Non-pigmented ciliary epithelial cell (primary cell): ENCODE results near the gene NGEF.
"Not testable (repeated sequence)": the region's sequence is repeated elsewhere in the genome, so short reads cannot be mapped to it uniquely, and the experiment has no call there.

Experiments used
- DNase-seq: peaks from one replicate; pipeline ENCODE4 v3.0.0-alpha.2; 2010; ENCODE audit warnings: low read depth

The NGEF gene

DNA sequence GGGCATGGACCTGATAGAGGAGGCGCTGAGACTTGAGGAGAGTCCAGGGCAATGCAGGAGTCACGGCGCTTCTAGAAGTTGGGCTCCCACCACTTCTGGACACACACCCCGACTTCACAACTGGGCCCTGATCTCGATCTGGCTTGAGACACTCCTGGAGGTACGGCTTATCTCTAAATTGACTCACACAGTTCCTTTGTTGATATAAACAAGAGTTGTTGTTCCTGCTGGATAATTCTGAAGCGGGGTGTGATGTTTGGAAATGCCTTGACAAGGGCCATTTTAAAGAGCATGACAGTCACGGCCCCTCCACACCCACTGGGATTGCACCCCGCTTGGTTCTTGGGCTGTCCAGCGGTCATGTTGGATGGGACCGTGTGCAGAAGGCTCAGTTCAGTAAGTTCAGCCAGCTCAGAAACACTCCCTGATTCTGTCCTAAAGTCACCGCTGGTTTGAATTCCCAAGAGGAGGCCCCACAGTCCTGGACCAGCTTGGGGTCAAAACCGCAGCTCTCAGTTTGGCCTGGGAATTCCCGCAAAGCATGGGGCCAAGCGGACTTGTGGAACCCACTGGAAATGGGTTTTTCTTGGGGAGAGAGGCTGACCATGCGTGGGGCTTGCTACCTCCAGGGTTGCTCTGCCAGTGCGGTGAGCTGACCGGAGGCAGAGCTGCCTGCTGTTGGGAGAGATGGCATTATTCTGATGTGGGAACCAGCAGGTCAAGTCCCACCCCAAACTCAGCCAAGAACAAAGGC lies 10.1 kb upstream of the NGEF start:
- no peak for DNase-seq

DNA sequence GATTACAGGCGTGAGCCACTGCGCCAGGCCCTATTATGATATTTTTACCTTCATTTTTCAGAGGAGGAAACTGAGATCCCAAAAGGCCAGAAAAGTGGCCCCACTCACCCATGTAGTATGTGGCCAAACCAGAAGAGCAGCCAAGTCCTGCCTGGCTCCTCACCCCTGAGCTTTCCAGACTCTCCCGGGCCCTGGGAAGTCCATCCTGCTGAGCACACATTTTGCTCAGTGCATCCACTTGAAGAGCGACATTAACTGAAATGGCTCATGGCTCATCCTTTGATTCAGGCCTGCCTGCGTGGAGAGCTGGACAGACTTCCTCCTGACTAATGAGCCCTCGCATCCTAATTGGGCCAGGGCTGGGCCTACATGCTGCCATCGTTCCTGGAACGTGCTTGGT lies 9.5 kb upstream of the NGEF start:
- no peak for DNase-seq

DNA sequence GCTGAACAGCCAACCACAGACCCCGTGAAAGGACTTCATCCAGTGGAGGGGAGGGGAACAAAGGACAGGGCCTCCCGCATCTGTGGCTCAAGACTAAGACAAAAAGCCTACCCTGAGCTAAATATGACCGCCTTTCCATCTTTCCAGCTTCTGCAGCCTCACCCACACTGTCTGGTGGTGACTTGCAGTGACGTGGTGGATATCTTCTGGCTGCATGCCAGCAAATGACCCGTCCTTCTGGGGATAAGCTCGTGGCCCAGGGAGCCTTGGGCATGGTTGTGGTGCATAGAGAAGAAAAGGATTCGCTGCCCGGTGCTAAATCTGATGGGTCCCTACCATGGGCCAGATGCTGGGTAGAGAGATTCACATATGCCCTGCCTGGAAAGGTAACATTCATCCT lies 8.7 kb upstream of the NGEF start:
- no peak for DNase-seq

DNA sequence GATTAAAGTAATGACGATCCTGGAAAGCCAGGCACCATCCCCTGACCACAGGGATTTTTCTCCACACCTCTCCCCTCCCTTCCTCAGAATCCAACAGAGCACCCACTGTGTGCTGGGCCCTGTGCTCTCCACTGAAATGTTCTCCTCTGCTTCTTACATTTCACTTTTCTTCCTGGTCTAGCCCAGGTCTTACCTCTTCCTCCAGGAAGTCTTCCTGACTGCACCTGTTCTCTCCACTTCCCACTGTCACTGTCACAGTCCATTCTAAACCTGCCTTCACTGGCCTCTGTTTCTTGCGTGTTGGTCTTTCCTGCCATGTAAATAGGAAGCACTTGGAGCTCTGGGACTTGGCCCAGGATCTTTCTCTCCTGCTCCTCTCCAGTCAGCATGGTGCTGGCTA lies 7.4 kb upstream of the NGEF start:
- DNase-seq: no peak

DNA sequence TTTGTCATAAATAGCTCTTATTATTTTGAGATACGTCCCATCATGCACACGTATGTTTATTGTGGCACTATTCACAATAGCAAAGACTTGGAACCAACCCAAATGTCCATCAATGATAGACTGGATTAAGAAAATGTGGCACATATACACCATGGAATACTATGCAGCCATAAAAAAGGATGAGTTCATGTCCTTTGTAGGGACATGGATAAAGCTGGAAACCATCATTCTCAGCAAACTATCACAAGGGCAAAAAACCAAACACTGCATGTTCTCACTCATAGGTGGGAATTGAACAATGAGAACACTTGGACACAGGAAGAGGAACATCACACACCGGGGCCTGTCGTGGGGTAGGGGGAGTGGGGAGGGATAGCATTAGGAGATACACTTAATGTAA lies 6.6 kb upstream of the NGEF start:
- DNase-seq: not testable (repeated sequence)

DNA sequence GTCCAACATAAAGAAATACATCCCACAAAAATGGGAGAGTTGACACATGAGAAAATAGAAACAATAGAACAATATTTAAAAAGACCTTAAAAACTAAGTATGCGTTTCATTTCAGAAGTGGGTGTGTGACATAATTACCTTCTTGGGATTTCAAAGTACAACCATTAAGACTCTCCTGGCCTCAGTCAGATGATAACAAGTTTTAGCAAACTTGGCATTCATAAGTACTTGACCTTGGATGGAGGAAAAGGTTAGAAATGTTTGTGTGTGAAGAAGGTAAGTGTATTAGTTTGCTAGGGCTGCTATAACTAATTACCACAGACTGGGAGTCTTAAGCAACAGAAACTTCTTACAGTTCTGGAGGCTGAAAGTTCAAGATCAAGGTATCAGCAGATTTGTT lies 4.9 kb upstream of the NGEF start:
- DNase-seq: no peak

DNA sequence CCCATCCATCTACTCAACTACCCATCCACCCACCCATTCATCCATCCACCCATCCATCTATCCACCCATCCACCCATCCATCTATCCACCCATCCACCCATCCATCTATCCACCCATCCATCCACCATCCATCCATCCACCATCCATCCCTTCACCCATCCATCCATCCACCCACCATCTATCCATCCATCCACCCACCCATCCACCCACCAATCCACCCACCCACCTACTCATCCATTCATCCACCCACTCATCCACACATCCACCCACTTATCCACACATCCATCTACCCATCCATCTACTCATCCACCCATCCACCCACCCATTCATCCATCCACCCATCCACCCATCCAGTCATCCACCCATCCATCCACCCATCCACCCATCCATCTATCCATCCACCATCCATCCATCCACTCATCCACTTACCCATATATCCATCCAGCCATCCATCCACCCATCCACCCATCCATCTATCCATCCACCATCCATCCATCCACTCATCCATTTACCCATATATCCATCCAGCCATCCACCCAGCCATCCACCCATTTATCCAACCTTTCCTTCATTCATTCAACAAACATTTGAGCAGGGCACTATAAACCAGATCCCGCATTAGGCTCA lies 2.1 kb upstream of the NGEF start:
- no peak for DNase-seq

DNA sequence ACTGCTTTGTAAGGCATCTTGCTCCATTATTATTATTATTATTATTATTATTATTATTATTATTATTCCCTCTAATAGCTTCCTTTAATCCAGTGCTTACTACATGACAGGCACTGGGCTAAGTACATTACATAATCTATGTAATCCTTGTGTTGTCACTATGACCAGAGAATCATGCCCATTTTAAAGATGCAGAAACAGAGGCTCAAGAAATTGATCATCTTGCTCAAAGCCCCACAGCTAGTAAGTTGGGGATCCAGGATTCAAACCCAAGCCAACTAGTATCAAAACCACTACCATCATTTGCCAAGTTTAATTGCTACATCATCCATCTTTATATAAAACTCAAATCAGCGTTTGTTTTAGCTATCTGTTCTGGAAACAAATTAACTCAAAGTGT lies 594 bp upstream of the NGEF start:
- no peak for DNase-seq

DNA sequence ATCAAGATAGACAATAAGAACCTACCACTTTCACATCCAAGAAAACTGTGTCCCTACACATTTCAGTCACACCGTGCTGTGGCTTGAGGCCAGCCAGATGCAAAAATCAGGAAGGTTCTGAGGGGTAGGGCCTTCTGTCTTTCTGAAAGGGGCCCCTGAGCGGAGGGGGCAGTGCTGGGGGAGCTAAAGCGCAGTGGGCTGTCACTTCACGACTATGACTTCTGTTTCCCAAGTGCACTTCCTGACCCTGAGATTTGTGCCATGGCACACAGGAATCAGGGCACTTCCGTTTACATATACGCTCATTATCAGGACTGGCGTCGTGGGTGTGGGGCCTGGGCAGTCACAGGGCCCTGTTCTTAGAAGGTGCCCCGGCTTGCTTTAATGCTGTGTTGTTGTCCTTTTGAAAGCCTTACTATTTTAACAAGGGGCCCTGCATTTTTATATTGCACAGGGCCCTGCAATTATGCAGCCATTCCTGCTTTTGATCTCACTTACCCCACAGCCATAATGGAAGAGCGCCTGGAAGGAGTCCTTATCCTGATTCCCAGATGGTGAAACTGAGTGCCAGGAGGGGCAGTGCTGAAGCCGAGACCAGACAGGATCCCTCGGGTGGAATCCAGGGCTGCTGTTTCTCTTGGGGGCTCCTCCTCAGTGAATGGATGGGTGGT lies 620 bp downstream of the NGEF start:
- no peak for DNase-seq

DNA sequence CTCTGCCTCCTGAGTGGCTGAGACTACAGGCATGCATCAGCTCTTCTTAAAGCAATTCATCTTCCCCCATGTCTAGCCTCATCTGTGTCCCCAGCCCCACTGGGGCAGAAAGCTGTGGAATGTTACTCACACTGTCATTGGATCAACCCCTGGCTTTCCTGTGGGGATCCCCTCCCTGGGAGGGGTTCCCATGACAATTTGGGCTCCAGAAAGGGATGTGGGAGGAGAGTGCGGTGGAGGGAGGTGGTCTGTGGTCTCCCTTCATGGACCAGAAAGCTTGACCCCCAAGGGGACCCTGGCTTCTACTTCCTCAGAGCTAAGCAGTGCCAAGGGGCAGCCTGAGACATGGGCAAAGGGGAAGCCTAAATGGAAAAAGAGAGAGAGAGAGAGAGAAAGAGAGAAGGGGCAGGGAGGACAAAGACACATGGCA lies 1.3 kb downstream of the NGEF start:
- DNase-seq: no peak

DNA sequence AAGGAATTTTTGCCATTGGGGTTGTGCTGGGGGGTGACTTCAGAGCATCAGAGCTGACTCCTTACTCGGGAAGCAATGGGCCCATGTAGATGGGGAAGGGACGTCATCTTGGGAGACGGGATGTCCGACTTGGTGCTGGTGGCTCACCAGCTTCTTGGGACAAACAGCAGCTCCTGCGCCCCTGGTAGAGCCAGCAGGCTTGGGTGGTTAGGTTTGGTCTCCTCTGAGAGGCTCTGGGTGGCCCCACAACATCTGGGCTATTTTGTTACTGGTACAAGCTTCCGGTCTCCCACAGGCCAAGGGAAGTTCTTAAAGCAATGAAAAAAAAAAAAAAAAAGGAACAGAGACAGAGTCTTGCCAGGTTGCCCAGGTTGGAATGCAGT lies 1.8 kb downstream of the NGEF start:
- DNase-seq: no peak

DNA sequence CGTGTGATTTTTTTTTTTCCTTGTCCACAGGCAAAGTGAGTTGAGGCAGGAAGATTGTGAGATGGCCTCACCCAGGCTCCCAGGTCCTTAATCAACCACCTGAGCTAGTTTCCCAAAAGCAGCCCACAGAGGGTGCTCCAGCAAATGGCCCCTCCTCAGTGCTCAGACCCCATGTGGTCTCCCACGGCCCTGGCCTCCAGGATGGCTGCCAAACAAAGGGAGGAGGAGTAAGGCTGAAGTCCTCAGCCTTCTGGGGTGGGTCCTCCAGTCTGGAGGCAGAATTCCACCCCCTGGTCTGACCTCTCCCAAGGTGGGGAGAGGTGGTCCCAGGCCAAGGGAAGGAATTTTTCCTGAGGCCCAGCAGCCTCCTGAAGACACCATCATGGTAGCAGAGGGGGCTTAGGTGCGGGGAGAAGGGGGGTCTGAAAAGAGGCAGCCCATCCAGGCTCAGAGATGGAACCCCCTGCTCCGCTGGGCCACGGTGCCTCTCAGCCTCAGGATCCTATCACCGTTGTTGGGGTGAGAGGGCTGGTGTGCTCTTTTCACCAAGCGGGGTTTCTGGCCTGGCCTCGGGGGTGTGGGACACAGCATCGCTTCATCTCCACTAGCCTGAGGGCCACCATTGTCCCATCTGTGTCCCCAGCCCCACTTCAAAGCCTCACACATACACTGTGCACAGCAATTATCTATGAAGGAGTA lies 2.3 kb downstream of the NGEF start:
- DNase-seq: no peak

DNA sequence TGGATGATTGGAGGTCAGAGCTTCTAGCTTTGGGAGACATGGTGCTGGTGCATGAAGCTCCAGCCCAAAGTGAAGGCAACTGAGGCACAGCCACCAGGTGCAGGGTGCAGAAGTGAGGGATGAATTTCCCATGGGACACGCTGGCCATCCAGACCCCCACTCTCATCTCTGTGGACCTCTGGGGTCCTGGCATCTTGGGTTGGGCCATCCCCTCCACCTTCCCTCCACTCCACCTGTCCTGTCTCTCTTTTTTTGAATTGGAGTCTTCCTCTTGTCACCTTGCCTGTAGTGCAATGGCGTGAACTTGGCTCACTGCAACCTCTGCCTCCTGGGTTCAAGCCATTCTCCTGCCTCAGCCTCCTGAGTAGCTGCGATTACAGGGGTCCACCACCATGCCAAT lies 3.4 kb downstream of the NGEF start:
- DNase-seq: no peak

DNA sequence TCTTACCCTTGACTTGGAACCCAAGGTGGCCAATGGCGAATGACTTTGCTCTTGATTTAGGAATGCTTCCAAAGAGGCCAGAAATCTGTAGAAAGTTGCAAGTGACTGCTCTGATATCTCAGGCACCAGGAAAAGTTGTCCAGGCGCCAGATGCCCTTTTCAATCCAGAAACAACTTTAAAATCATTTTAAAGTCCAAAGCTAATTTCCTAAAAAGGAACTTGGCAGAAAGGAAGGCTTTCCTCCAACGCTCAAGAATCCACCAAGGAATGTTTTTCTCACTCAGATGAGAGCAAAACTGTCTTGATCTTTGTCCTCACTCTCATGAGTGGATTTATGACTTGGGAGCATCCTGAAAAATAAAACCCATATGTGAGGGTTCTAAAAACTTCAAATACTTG lies 5.3 kb downstream of the NGEF start:
- DNase-seq: no peak

DNA sequence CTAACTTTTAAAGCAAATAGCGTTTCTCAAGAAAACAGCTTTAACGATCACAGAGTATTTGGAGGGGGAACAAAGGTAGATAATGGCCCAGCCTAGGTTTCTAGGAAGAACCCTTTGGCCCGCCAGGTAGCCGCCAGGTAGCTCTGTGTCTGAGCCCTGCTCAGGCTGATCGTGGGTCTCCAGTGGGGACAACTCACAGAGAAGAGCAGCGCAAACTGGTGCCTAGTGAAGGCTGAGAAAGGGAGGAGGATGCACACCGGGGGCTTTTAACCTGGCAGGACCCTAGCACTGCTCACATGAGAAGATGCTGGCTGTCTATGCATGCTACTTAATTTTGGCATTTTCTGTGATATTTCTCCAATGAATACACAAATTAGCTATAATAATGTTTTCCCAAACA lies 5.8 kb downstream of the NGEF start:
- DNase-seq: no peak

DNA sequence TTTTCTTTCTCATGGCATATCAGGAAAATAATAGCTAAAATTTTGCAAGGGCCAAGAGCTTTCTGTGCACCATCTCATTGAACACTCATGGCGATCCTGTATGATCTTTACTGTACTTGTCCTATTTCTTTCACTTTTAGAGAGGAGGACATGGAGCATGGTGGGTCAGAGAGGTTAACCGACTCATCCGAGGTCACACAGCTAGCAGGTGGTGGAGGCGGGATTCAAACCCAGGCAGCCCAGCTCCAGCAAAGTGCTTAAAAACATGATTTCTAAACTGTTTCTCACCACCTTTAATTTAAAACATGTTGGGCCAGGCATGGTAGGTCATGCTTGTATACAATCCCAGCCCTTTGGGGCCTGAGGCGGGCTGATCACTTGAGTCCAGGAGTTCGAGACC lies 6.4 kb downstream of the NGEF start:
- DNase-seq: no peak

DNA sequence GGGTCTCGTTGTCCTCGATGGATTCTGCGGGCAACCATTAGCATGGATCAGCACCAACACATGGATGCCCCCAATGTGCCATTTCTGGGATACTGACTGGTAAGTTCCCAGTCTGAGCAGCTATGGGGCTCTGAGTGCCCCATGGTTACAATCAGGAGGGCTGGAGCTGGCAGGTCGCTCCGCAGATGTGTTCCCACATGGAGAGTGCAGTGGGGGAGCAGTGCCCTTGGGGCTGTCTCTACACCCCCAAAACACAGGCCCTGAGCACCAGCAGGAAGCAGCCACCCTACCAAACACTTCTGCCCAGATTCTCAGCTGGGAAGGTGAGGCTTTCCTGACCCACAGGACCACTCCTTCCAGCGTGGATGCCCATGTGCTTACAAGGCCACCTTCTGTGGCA lies 8.0 kb downstream of the NGEF start:
- DNase-seq: no peak

DNA sequence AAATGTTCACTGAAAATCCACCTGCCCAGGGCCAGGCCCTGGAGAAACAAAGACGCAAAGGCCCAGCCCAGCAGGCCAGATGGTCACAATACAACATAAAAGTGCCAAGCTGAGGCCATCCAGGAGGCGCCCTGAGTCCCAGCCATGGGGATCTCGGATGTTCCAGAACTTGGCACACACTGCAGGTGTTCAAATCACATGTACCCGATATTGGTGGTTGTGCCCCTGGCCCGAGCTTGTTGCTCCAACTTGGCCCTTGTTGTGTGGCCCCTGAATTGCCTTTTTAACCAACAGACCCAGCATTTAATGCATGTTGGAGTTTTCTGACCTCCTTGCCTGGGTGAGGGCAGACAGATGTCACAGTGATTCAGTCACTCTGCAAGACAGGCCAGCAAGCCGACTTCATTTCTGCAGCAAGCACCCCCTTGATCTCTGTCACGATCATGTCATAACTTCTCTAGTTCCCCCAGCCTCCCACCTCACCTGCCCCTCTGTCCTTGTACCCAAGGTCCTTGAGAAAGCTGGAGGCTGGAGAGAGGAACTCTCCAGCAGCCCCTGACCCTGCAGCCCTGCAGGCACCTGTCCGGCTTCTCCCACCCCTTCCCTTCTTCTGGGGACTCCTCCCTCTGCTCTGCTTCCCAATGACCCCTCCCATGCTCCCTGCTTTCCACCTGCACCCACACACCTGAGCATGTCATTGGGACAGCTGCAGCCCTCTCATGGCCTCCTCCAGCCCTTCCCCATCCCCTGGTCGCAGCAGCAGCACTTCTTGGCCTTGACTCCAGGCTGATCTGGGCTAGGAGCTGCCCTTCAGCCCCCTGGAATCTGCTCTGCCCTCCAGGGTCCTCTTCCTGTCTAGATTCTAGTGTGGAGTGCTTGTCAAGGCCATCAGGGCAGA lies 9.1 kb downstream of the NGEF start:
- no peak for DNase-seq

DNA sequence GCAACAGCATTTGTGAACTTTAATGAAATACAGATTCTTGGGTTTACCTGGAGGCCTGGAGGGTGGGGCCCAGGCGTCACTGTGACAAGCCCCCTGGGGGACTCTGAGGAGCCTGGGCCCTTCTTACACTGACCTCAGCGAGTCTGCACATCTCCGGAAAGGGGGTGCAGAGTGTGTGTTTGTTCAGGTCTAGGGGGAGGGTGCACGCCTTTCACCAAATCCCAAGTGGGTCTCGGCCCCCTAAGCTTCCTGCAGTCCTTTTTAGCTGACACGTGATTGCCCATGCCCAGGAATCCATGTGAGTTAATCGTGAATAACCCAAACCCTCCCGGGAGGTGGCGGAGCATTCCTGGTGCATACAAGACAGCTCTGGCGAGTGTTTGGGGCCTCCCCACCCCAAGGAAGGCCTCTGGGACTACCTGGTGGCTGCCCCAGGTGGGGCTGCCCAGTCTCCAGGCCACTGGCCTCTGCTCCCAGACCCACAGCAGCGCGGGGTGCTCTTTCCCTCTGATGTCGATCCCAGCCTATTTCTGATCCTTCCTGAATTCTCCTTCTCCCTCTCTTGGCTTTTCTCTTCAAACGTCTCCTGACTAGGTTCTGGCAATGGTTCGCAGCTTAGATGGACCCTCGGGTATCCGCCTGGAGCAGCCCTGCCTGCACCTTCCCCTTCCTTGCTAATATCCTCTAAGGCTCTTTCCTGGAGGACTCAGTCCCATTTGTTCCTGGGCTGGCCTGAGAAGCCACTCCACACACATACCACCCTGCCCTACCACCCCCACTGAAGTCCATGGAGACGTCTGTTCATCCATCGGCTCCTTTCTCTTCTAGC lies 10.0 kb downstream of the NGEF start:
- DNase-seq: no peak

DNA sequence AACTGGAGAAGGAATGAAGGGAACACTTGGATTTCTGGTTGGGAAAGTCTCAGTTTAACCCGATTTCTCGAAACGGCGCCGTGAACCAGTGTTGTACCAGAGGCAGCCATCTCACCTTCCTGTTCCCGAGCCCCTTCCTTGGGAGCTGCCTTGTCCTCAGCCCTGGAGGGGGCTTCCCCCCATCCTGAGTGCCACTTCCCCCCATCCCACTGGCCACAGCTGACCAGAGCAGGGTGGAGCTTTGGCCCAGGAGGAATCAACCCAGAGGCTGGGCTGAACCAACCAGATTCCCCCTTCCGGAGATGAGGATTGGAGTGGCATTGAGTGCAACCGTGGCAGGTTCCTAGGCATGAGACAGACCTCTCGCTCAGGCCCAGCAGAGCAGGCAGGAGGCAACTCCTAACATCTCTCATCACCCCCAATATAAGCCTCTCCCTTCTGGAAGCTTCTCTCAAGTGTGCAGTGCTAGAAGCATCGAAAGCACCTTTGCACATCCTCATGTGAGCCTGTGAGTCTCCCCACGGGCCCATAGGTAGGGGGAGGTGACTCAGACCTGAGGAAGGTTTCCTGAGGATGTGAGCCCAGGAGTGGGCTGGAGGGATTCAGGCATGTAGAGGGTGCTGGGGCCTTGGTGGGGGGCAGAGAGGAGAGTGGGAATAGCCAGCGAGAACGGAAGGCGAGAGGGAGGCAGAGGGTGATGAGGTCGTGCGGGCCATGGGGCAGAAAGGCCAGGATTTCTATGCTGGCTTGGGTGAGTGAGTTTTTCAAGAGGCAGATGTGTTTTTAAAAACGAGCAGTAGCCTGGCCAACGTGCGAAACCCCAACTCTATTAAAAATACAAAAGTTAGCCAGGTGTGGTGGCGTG lies 11.9 kb downstream of the NGEF start:
- no peak for DNase-seq
